SK-N-SH (cell line): Measurements from ENCODE around the gene DUSP6.
A peak's percentile ranks its signal among the peaks of the same experiment; 100 is the strongest.

ENCODE experiments used
- CHD2 ChIP-seq: fragments of 150-350 bp; IDR thresholded peaks from 2 replicates; pipeline ENCODE4 v1.6.1; 2018; ENCODE audit warnings: low read length; ENCODE audit not compliant: partially characterized antibody
- FOSL2 ChIP-seq: IDR thresholded peaks from 2 replicates; pipeline ENCODE4 v1.4.0; 2012; ENCODE audit warnings: low read depth, mild to moderate bottlenecking, moderate library complexity, borderline replicate concordance
- FOXM1 ChIP-seq: IDR thresholded peaks from 2 replicates; pipeline ENCODE4 v1.4.0; 2012; ENCODE audit warnings: low read depth, mild to moderate bottlenecking
- MXI1 ChIP-seq: IDR thresholded peaks from 2 replicates; pipeline ENCODE4 v1.6.1; 2012; ENCODE audit warnings: mild to moderate bottlenecking, low read depth, low read length, improper control_type of control experiment
- NFIC ChIP-seq: IDR thresholded peaks from 2 replicates; pipeline ENCODE4 v1.4.0; 2012; ENCODE audit warnings: borderline replicate concordance
- POLR2AphosphoS5 ChIP-seq: IDR thresholded peaks from 2 replicates; pipeline ENCODE4 v1.6.1; 2012; ENCODE audit warnings: low read depth, low read length
- RCOR1 ChIP-seq: fragments of 150-350 bp; IDR thresholded peaks from 2 replicates; pipeline ENCODE4 v1.6.1; 2017; ENCODE audit warnings: antibody characterized with exemption, low read length
- SMC3 ChIP-seq: IDR thresholded peaks from 2 replicates; pipeline ENCODE4 v1.6.1; 2012; ENCODE audit warnings: low read depth, low read length, improper control_type of control experiment
- YY1 ChIP-seq: IDR thresholded peaks from 2 replicates; pipeline ENCODE4 v1.4.0; 2012; ENCODE audit warnings: low read depth, mild to moderate bottlenecking
- TF ChIP-seq, protein P1 (sequence below): fragments of 200-600 bp; sonication (generic); IDR thresholded peaks from 2 replicates; pipeline ENCODE4 v1.6.1; 2017; ENCODE audit warnings: antibody characterized with exemption, mild to moderate bottlenecking, moderate library complexity
- TF ChIP-seq, protein P2 (sequence below): IDR thresholded peaks from 2 replicates; pipeline ENCODE4 v1.6.1; 2012; ENCODE audit warnings: mild to moderate bottlenecking, low read depth, low read length, moderate library complexity
- TF ChIP-seq, protein P3 (sequence below): IDR thresholded peaks from 2 replicates; pipeline ENCODE4; 2012
- TF ChIP-seq, protein P4 (sequence below): fragments of 150-350 bp; IDR thresholded peaks from 2 replicates; pipeline ENCODE4 v1.6.1; 2017; ENCODE audit warnings: antibody characterized with exemption, low read length, low read depth, borderline replicate concordance
- TF ChIP-seq, protein P5 (sequence below): IDR thresholded peaks from 2 replicates; pipeline ENCODE4 v1.4.0; 2012; ENCODE audit warnings: low read depth

DNA sequence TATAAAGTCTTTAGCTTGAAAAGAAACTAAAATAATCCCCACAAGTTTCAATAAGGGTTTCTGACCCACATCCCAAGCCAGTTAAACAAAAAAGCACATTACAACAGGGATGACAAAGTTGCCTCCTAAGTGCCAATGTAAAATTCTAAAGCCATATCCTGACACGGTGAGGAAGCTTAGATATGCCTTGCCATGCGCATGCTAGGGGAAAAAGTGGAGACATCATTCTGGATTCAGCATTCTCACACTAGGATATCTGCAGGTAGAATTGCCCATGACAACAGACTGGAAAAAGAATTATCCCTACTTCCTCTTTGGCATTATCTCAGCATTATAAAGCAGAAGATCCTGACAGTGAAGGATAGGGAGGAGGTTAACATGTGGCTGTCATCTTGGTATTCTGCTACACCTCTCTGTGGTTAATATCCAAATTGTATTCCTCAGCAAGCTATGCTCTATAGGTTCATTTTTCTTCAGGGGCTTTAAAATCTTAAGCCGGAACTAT, 4.9 kb downstream of the DUSP6 start:
- no peak for TF ChIP-seq RCOR1
- TF ChIP-seq, protein P1, sequence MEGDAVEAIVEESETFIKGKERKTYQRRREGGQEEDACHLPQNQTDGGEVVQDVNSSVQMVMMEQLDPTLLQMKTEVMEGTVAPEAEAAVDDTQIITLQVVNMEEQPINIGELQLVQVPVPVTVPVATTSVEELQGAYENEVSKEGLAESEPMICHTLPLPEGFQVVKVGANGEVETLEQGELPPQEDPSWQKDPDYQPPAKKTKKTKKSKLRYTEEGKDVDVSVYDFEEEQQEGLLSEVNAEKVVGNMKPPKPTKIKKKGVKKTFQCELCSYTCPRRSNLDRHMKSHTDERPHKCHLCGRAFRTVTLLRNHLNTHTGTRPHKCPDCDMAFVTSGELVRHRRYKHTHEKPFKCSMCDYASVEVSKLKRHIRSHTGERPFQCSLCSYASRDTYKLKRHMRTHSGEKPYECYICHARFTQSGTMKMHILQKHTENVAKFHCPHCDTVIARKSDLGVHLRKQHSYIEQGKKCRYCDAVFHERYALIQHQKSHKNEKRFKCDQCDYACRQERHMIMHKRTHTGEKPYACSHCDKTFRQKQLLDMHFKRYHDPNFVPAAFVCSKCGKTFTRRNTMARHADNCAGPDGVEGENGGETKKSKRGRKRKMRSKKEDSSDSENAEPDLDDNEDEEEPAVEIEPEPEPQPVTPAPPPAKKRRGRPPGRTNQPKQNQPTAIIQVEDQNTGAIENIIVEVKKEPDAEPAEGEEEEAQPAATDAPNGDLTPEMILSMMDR, result no peak
- TF ChIP-seq, protein P2, sequence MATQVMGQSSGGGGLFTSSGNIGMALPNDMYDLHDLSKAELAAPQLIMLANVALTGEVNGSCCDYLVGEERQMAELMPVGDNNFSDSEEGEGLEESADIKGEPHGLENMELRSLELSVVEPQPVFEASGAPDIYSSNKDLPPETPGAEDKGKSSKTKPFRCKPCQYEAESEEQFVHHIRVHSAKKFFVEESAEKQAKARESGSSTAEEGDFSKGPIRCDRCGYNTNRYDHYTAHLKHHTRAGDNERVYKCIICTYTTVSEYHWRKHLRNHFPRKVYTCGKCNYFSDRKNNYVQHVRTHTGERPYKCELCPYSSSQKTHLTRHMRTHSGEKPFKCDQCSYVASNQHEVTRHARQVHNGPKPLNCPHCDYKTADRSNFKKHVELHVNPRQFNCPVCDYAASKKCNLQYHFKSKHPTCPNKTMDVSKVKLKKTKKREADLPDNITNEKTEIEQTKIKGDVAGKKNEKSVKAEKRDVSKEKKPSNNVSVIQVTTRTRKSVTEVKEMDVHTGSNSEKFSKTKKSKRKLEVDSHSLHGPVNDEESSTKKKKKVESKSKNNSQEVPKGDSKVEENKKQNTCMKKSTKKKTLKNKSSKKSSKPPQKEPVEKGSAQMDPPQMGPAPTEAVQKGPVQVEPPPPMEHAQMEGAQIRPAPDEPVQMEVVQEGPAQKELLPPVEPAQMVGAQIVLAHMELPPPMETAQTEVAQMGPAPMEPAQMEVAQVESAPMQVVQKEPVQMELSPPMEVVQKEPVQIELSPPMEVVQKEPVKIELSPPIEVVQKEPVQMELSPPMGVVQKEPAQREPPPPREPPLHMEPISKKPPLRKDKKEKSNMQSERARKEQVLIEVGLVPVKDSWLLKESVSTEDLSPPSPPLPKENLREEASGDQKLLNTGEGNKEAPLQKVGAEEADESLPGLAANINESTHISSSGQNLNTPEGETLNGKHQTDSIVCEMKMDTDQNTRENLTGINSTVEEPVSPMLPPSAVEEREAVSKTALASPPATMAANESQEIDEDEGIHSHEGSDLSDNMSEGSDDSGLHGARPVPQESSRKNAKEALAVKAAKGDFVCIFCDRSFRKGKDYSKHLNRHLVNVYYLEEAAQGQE, result no peak
- TF ChIP-seq FOXM1, result no peak
- peak; percentile 57; the same call in 1 of the 2 replicates for TF ChIP-seq MXI1
- TF ChIP-seq FOSL2, result no peak
- TF ChIP-seq, protein P3, sequence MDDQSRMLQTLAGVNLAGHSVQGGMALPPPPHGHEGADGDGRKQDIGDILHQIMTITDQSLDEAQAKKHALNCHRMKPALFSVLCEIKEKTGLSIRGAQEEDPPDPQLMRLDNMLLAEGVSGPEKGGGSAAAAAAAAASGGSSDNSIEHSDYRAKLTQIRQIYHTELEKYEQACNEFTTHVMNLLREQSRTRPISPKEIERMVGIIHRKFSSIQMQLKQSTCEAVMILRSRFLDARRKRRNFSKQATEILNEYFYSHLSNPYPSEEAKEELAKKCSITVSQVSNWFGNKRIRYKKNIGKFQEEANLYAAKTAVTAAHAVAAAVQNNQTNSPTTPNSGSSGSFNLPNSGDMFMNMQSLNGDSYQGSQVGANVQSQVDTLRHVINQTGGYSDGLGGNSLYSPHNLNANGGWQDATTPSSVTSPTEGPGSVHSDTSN, result no peak
- TF ChIP-seq POLR2AphosphoS5, result no peak
- TF ChIP-seq, protein P4, sequence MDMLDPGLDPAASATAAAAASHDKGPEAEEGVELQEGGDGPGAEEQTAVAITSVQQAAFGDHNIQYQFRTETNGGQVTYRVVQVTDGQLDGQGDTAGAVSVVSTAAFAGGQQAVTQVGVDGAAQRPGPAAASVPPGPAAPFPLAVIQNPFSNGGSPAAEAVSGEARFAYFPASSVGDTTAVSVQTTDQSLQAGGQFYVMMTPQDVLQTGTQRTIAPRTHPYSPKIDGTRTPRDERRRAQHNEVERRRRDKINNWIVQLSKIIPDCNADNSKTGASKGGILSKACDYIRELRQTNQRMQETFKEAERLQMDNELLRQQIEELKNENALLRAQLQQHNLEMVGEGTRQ, result no peak
- no peak for TF ChIP-seq NFIC
- TF ChIP-seq SMC3, result no peak
- no peak for TF ChIP-seq CHD2
- TF ChIP-seq, protein P5, sequence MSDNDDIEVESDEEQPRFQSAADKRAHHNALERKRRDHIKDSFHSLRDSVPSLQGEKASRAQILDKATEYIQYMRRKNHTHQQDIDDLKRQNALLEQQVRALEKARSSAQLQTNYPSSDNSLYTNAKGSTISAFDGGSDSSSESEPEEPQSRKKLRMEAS, result no peak
- TF ChIP-seq YY1, result no peak
